PFSK-1 (cell line): ENCODE measurements around the gene PRR11.

Experiments
- FOXP2 ChIP-seq: optimal IDR thresholded peaks from 2 replicates; pipeline ENCODE3; 2011; ENCODE audit warnings: borderline replicate concordance, control low read depth, inconsistent platforms; ENCODE audit not compliant: insufficient read depth; ENCODE audit errors: extremely low read length, extremely low read depth
- POLR2AphosphoS5 ChIP-seq: IDR thresholded peaks from 2 replicates; pipeline ENCODE4 v1.6.1; 2012; ENCODE audit warnings: low read depth, mild to moderate bottlenecking, control low read depth, low read length, moderate library complexity
- REST ChIP-seq, 2 experiments: IDR thresholded peaks; 2 replicates each; pipeline versions ENCODE4 v1.6.1 to v1.8.0; 2011 to 2012; ENCODE audit warnings: low read depth in 2 of 2, low read length in 2 of 2, control low read depth in 1 of 2, inconsistent platforms in 1 of 2, mild to moderate bottlenecking in 1 of 2, moderate library complexity in 1 of 2; ENCODE audit not compliant: insufficient read depth in 1 of 2
- SIN3A ChIP-seq: IDR thresholded peaks from 2 replicates; pipeline ENCODE4 v1.6.1; 2012; ENCODE audit warnings: mild to moderate bottlenecking, low read length, moderate library complexity, borderline replicate concordance; ENCODE audit not compliant: insufficient read depth
- TAF1 ChIP-seq: IDR thresholded peaks from 2 replicates; pipeline ENCODE4 v1.6.1; 2012; ENCODE audit warnings: low read length, control low read depth, borderline replicate concordance; ENCODE audit not compliant: insufficient read depth

Gene PRR11

GRCh38 chr17:59219992-59220327 lies 64.4 kb downstream of the PRR11 start:
- TF ChIP-seq REST (IDR thresholded peaks at IDR 0.05; ENCODE audit: insufficient read depth in 1 of 2, low read depth in 2 of 2, low read length in 2 of 2): no peak
- TF ChIP-seq FOXP2: no peak
- no peak for TF ChIP-seq POLR2AphosphoS5
- TF ChIP-seq TAF1: no peak
- no peak for TF ChIP-seq SIN3A

GRCh38 chr17:59220328-59221158 lies 65.0 kb downstream of the PRR11 start, which contains the start of gene GDPD1:
Gene GDPD1 (plus strand): TSS chr17:59220511. CDS start chr17:59220610, 99 bp downstream.
- TF ChIP-seq REST (IDR thresholded peaks at IDR 0.05; ENCODE audit: insufficient read depth in 1 of 2, low read depth in 2 of 2, low read length in 2 of 2) (no peak), SIN3A (no peak), POLR2AphosphoS5 (peak; percentile 80), FOXP2 (peak; percentile 93), TAF1 (peak; percentile 56; the same call in 1 of the 2 replicates)

- no peak for TF ChIP-seq REST (IDR thresholded peaks at IDR 0.05; ENCODE audit: insufficient read depth in 1 of 2, low read depth in 2 of 2, low read length in 2 of 2)
- TF ChIP-seq FOXP2: no peak
- TF ChIP-seq POLR2AphosphoS5: no peak
- no peak for TF ChIP-seq SIN3A
Measured at GRCh38 chr17:59221159-59221847, 65.8 kb downstream of the PRR11 start.

GRCh38 chr17:59223813-59224212 lies 68.3 kb downstream of the PRR11 start:
- TF ChIP-seq FOXP2 (no peak), POLR2AphosphoS5 (no peak), SIN3A (no peak), TAF1 (no peak), REST (IDR thresholded peaks at IDR 0.05; ENCODE audit: insufficient read depth in 1 of 2, low read depth in 2 of 2, low read length in 2 of 2) (no peak)
